Measurements from ENCODE around the gene TMEM121.
A peak's percentile ranks its signal among the peaks of the same experiment; 100 is the strongest.

Gene TMEM121

DNA sequence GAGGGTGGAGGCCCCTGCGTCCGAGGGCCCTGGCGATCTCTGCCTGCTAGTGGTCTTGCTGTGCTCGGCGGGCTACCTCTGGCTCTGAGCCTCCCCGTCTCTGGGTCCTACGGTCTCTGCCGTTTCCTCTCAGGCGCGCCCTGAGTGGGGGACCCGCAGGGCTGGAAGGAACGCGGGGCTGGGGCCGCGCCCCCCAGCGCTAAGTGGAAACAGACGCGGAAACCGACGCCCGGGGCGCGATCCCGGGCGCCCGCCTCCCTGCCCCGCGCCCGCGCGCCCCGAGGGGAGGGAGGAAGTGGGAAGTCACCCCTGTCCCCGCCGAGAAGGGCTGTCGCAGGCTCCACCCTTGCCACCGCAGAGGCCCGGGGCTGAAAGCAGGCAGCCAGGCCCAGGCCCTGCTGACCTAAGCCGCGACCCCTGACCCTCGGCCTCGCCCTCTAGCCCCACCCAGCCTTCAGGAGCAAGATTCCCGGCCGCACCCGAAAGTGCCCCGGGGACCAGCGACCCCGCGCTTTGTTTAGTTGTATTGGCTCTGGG, 38.9 kb upstream of the TMEM121 start:
- no peak for FAIRE-seq

DNA sequence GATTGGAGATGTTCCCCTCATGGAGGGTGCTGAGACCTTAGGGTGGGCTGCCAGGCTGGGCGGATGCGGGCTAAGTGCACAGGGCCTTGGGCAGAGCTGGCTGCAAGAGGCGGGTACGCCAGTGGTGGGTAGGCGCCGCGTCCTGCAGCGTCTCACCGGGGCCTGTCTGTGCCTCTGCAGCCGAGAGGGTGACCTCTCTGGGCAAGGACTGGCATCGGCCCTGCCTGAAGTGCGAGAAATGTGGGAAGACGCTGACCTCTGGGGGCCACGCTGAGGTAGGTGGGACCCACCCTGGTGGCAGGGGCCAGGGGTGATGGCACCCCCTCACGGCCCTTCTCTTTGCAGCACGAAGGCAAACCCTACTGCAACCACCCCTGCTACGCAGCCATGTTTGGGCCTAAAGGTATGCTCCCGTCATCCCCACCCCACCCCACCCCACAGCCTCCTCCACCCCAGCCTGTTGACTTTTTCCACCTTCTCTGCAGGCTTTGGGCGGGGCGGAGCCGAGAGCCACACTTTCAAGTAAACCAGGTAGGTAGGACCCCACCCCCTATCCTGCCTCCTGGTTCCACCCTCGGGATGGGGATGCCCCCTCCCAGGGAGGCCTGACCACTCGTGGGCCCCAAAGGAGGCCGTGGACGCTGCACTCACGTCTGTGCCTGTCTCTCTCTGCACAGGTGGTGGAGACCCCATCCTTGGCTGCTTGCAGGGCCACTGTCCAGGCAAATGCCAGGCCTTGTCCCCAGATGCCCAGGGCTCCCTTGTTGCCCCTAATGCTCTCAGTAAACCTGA, 38.2 kb upstream of the TMEM121 start:
- no peak for FAIRE-seq

DNA sequence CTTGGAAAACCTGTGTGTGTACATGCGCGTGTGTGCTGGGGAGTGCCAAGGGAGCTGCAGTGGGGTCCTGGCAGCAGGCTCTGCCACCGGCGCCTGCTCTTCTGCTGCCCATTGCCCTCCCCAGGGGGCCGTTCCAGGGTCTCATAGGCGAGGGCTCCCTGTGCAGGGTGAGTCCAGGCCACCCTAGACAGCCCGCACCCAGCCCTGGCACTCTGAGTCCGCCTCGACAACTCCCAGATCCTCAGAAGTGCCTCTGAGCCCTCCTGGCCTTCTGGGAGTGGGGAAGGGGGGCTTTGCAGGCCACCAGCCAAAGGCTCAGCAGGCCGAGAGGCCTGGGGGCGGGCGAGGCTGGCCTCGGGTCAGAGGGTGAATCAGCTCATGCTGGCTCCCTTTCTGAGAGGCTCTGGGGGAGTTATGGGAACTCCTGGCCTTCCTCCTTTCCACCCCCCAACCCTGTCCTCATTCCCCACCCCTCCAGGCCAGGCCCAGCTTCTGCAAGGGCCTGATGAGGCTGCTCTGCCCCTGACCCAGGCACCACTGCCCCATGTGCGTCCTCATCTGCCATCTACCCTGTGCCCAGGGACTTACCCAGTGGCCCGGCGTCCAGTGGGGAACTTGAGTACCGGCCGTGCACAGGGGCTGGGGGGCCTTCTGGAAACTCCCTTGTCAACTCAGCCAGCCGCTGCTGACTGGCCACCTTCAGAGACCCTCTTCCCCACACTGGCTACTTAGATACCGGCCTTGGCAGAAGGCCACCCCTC, 37.4 kb upstream of the TMEM121 start:
- FAIRE-seq = no peak

DNA sequence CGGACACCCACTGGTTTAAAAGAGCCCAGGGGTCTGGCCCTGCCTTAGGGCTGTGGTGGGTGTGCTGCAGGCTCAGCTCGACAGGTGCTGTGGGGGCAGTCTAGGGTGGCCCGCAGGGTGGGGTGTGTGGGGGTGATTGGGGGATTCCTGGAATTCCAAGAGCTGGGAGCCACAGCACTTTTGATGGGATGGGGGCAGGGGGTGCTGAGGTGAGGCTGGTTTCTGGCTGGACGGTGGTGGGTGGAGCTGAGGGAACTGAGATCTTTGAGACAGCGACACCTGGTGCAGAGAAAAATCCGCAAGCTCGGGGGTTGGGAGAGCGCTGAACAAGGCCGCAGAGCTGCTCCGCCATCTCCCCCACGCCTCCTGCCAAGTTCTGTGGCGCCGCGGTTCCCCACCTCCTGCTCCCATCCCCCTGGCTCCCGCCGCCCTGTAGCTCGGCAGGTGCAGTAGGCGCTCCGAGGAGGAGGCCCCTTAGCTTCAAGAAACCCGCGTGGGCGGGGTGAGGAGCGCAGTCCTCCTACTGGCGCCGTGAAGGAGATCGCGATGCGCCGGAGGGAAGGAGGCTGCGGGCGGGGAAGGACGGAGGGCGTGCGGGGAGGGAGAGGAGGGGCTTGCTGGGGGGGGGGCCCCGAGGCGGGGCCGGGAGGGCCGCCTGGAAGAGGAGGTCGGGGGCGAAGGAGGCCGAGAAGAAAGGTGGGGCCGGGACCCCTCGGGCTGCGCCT, 36.7 kb upstream of the TMEM121 start:
- FAIRE-seq = peak; percentile 84

DNA sequence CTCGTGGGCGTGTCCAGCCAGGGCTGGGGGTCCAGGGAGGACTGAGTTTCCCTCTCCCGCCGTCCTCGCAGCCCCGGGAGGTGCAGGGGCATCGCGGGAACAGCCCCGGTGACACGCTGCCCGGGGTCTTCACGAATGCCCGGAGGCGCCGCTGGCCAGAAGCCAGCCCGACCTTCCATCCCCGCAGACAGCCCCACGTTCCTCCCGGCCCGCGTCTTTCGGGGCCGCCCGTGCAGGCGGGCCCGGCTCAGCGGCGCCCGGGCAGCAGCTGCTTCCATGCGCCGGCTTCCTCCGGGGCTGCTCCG, 36.2 kb upstream of the TMEM121 start:
- no peak for FAIRE-seq

DNA sequence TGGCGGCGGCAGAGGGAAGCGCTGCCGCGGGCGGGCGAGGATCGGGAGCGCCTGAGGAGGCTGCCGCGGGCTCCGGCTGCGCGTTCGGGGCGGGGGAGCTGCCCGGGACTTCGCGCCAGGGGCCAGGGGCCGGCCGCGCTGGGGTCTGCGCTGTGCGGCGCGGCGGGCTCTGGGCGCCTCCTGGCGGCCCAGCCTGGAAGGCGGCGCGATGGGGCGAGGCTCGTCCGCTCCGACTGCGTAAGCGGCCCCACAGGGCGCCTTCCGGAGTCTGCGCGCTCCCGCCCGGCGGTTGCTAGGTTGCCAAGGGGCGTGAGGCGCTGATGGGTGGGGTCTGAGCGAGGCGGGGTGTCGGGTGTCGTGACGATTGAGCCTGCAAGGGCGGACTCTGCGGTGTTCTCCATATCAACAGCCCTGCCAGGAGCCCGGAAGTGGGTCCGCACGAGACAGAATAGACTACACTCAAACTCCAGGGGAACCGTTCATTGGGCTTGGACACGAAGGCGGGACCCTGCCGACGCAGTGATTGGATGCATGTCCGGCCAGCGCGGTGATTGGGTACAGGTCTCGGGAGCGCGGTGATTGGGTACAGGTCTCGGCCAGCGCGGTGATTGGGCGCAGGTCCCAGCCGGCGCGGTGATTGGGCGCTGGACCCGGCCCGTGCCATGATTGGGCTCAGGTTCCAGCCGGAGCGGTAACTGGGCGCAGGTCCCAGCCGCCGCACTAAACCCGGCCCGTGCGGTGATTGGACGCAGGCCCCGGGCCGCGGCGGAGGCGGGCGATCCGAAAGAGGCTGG, 35.6 kb upstream of the TMEM121 start, which contains the start of gene TEDC1:
Gene TEDC1, plus strand, starts transcription at position 675 of the 794 bp plus-strand sequence. CDS start 130 bp downstream, outside the sequence.
- peak; percentile 99 for FAIRE-seq

DNA sequence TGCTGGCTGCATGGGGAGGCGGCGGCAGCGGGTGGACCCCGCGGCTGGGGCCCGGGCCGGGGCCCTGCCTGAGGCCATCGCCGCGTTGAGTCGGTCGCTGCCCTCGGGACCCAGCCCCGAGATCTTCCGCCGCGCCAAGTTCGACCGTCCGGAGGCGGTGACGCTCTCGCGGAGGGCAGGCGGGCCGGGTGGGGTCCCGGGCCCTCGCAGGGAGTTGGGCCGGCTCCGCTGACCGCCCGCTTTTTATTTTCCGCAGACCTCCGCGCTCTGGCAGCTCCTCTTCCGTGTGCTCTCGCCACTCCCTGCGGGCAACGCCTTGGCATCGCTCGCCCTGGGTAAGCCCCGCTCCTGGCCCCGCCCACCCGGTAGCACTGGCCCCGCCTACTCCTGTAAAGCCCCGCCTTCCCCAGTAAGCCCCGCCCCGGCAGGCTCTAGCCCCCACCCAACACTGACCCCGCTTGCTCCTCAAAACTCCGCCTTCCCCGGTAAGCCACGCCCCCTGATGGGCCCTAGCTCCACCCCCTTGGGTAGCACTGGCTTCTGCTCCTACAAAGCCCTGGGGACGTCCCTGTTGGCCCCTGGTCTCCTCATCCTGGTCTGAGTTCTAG, 34.9 kb upstream of the TMEM121 start:
- peak; percentile 39 for FAIRE-seq

DNA sequence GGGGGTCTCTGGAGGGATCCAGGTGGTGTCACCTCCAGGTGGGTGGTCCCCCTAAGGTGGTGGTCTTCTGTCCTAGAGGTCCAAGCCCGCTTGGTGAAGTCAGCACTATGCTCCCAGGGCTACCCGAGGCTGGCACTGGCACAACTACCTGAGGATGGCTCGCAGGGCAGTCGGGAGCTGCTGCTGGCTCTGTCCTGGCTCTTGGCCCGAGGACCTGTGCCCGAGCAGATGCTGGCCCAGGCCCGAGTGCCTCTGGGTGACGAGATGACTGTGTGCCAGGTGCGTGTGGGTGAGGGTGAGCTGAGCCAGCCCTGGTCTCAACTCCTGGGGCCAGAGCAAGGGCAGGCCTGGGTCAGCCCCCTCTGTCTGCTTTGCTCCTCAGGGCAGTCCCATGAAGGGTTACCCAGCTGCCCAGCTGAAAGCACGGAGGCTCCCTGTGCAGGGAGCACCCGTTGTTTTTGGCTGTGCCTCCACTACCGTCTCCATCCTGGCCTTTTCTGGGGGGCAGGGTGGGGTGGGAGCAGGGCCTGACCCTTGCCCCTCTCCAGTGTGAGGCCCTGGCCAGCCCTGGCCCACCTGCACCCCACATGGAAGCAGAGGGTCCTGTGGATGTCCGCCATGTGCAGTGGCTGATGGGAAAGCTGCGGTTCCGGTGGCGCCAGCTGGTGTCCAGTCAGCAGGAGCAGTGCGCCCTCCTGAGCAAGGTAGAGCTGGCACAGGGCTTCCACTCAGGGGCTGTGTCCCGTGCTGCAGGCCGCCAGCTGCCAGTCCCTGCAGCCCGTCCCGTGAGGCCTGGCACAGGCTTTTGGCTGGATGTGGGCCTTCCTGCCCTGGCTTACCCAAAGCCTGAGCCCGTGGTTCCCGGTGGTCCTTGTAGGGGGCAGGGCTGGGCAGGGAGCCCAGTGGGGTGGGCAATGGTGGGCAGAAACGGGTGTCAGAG, 34.1 kb upstream of the TMEM121 start:
- FAIRE-seq = no peak

DNA sequence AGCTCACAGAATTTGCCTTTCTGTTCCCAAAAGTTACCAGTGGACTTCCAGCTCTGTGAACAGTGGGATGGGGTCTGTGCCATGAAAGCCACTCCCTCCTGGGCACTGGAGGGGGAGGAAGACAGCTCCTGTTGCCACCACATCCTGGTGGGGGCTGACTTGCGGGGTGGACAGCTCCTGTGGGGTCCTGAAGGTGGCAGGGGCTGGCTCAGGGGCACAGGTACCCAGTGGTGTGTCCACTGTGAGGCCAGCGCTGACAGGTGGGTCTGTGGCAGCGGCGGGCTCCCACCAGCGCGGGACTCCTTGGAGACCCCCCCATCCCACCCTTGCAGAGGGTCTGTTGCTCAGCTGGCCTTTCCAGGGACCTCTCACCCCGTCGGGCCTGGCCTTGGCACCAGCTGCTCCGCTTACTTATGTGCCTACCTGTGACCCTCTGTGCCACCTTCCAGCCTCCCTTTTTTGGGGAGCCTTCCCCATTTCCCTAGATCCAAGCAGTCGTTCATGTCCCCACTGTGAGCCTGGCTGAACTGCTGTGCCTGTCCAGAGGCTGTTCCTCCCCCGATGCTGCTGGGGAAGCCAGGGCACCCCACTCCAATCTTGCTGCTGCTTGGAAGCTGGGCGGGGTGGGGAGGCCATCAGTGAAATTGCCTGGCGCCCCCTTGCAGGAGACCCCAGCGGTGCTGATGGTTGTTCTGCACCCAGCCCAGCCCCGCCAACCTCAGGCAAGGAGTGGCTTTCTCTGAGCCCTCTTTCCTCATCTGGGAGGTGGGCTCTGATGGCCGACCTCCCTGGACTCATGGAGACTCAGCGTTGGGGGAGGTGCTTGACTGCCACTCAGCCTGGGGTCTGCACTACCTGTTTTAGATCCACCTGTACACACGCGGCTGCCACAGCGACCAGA, 33.2 kb upstream of the TMEM121 start:
- FAIRE-seq = no peak

DNA sequence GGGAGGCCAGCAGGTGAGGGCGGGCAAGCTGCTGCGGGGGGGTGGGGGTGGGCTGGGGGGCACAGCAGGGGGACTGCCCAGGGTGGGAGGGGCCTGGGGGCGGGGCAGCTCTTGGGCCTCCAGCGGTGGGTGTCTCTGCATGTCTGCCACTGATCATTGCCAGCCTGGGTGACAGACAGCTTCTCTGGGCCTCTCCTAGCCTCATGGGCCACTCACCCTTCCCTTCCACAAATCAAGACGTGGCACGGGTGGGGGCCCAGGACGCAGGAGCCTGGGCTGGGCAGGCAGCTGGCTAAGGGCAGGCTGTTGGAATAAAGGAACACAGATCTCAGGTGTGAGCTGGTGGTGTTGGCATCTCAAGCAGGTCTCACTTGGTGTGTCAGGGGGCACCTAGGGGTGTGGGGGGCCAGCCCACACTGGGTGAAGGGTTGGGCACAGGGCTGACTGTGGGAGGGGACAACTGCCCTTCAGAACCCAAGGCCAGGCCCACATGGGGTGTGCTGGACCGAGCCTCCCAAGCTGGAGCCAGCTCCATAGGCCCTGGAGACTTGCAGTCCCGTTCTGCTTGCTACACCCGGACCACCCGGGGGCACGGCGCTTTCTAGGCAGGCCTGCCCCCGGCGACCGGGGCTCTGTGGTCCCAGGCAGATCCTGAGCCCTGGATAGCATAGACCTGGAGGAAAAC, 32.3 kb upstream of the TMEM121 start:
- FAIRE-seq = no peak

- FAIRE-seq = no peak
Measured at GRCh38 chr14:105494606-105494929, 31.8 kb upstream of the TMEM121 start.

DNA sequence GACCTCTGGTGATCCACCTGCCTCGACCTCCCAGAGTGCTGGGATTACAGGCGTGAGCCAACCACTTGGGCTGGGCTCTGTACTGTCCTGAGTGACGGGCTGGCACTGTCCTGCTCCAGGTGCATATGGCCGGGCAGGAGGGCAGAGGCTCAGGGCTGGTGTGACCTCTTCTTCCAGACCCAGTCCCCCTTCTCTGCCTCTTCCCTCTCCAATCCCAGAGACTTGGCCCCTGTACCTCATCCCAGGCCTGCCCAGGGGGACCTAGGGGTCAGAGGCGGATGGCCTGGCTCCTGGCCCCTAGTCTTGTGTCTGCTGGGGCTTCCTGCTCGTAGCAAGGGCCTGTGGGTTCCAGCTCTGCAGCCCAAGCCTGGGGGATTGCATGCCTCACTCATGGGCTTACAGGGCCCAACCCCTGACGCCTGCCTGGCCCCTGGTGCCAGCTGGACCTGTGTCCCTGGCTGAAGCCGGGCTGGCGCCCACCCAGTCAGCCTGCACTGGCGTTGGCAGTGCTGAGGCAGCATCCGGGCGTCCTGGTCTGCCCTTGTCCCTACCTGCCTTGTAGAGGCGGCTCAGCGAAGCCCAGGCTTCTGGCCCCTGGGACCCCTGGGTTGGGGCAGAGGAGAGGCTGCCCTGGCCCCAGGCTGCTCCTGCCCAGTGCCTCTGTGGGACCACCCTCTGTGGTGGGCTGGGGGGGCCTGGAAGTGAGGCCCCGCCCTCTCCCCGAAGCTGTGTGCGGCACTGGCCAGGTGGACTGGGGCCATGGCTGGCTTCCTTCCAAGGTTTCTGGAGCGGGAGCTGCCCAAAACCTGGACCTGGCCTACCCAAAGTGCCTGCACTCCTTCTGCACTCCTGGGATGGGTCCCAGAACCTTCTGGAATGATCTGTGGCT, 31.0 kb upstream of the TMEM121 start:
- FAIRE-seq = no peak

DNA sequence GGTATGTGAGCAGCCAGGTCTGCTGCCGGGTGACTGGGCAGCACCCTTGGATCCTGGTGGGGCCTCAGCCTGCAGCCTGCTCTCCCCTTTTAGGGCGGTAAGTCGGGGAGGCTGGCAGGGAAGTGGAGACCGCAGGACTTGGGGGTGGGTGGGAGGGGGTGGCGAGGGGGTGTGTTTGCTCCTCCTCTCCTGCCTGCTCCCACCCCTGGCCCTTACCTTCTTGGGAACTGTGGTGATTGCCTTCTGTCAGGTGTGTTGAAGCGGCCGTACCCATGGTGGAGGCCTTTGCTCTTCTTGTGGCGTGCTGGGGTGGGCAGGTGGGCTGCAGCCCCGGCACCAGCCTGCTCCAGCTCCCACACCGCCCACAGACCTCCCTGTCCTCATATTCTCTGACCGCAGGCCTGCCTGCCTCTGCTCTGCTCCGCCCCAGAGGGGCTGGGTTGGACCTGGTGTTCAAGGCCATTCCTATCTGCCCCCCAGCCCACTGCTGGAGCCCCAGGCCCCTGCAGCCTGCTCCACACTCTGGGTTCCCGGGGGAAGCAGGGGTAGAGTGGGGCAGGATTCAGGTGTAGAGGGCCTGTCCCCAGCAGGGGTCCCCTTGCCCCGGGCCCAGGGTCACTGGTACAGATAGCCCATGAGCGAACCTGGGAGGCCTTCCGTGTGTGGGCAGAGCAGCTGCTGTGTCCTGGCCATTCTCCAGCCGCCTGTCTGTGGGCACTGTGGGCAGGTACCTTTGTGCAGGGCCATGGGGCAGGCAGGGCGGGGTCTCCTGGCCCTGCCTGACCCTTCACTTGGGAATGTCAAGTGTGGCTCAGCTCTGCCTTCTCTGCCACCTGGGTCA, 30.2 kb upstream of the TMEM121 start:
- no peak for FAIRE-seq

- no peak for FAIRE-seq
Measured at GRCh38 chr14:105496831-105497591, 29.4 kb upstream of the TMEM121 start.

DNA sequence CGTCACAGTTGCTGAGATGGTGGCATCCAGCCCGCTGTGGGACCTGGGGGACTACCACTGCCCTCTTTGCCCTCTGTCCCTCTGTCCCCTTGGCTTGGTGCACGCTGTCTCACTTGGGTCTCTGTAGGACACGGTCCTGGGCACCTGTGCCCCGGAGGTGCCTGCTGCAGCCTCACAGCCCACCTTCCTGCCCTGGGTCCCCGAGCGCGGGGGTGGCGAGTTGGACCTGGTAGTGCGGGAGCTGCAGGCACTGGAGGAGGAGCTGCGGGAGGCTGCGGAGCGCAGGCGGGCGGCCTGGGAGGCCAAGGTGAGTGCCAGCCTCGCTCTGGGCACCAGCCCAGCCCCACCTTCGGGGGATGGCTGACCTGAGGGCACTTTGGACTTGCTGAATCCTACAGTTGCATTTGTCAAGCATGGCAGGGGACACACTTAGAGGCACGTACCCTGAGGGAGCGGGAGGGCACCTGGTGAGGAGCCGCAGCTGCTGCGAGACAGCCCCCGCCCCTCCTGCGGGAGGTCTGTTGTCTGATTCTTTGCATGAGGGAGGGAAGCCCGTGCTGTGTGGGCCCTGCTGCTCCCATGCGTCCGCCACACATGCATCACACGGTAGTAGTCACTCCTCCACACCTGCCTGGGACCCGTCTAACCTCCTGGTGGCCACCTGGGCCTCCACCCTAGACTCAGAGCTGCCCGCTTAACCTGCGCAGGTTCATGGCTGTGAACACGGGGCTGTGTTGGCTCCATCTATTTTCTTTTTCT, 28.5 kb upstream of the TMEM121 start:
- no peak for FAIRE-seq
